UCSD-AML1 (cell line): Measurements from ENCODE around the gene PM20D1.
"Not testable (repeated sequence)": the region's sequence is repeated elsewhere in the genome, so short reads cannot be mapped to it uniquely, and the experiment has no call there.

Experiments
- DNase-seq: peaks from one replicate; lab custom pipeline; 2025; ENCODE audit not compliant: unreplicated experiment; lab: John Stamatoyannopoulos, UW

Gene PM20D1

DNA sequence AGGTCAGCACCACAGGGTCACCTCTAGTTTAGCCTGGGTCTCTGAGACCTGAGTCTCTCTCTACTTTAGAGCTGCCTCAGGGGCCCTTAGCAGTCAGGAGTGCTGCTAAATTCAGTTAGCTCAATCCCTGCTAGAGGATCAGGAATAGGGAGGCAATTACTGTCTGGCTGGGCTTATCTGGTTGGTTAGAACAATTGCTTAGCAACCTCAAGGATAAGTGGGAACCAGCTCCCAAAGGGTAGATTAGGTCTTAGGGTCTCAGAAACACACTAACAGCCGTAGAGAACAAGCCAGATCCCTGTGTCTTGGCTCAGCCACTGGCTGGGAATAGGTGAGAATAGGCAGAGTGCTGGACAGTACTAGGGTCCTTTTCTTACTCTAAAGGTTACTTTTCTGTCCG, 7.7 kb downstream of the PM20D1 start:
- DNase-seq = no peak

DNA sequence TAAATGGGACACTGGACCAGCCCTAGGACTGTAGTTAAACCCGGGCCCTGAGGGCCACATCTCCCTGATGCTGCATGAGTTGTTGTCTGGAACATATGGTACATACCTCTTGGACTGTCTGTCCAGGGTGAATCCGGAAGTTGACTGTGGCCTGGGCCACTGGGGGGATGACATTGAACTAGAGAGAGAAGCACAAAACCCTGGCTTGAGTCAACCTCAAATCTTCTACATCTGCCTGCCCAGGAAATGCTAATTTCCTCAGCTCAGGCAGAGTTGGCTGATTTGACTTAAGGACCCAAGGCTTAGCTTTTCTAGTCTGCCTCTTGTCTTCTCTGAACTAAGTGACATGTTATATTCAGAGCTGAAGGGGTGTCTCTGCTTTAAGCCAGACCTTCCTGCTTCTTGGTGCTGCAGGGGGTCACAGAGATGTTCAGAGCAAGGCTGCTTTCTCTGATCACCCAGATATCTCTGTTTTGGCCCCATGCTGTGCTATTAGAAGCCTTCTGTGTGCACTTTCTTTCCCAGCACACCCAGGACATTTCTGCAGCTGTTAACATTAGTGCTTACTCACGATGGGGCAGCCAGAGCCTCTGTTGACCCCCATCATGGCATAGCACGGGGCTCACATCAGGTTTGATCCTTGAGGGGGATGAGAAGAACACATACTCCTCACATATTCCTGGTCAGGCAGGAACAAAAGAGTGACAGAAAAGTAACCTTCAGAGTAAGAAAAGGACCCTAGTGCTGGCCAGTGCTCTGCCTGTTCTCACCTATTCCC, 9.6 kb downstream of the PM20D1 start:
- peak; percentile 39 for DNase-seq

DNA sequence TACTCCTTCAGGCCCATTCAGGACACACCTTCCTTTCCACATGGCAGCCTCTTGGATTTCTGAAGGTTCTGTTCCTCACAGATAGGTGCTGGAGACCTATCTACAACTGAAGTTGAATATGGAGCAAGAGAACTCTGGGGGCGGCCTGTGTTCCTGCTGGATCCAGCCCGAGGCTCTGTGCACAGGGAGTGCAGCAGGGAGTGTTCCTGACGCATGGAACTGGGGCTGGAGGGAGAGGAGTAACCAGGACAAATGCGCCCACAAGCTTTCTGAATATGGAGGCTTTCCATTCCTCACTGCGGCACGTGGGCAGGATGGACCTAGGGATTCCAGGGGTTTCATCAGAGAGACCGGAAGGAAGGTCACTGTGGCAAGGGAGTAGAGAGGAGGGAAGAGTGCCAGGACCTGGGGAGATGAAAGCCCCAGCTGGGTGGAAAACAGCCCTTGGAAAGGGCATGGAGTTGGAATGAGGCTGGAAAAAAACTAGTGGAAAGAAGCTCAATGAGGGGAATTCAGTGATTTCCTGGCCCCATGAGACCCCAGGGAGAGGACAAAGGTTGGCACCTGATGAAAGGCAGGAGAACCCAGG, 12.5 kb downstream of the PM20D1 start:
- no peak for DNase-seq

GRCh38 chr1:205834751-205835150, 15.2 kb downstream of the PM20D1 start:
- no peak for DNase-seq

- DNase-seq = no peak
These were observed 17.6 kb downstream of the PM20D1 start for GRCh38 chr1:205832326-205832751.

GRCh38 chr1:205827623-205828022, 22.3 kb downstream of the PM20D1 start:
- no peak for DNase-seq

DNA sequence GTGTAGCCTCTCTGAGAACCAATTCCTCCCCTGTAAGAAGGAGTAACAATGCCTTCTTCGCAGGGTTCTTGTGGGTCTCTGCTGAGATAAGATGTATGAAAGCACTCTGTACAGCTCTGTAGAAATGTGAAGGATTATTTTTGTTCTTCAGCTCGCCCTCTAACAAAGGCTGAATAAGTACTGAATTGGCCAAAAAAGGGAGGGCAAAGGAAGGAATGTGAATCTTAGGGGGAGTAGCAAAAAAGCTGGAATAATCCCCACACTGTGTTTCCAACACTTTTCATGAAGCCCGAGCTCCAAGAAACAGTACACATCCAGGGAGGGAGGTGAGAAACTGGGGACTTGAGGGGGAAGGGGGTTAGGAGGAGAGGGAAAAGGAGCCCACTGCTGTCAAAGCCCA, 22.9 kb downstream of the PM20D1 start:
- no peak for DNase-seq

DNA sequence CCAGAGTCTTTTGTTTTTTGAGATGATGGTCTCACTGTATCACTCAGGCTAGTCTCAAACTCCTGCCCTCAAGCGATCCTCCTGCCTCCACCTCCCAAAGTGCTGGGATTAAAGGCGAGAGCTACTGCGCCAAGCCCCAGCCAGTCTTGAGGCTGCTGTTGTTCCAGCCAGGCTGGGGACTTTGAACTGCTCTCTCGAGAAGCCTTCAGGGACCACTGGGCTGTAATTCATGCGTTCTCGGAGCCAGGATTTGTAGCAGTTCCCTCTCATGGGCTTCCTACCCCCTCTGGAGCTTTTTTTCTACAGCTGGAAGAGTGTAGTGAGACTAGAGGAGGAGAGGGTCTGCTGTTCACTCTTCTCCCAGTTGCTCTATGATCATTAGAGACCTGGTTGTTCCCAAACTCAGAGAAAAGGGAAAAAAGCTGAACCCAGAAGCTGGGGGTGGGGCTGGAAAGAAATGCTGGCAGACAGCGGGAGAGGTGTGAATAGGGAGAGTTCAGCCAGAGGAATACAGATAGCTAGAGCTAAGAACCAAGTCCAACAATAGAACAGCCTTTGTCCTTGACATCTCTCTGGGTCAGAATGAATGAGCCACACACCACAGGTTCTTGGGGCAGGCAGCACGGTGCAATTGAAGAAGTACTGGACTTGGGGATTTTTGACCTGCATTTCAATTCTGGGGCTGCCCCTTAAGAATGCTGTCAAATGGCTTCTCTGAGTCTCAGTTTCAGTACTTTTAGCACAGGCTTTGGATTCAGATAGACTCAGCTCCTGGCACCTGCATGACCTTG, 23.7 kb downstream of the PM20D1 start:
- DNase-seq = no peak

GRCh38 chr1:205824180-205824579, 25.8 kb downstream of the PM20D1 start:
- DNase-seq = no peak

GRCh38 chr1:205823260-205823659, 26.7 kb downstream of the PM20D1 start:
- DNase-seq = not testable (repeated sequence)

DNA sequence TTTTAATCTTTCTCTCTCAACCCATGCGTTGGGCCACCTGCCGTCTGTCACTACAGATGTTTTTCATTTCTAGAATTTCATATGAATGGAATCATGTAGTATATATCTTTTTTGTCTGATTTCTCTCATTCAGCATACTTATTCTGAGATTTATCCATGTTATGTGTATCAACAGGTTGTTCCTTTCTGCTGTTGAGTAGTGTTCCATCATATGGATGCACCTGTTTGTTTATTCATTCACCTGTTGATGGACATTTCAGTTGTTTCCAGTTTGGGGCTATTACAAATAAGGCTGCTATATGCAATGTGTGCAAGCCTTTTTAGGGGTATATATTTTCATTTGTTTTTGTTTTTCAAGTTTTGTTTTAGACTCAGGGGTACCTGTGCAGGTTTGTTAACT, 27.5 kb downstream of the PM20D1 start:
- DNase-seq = no peak

- DNase-seq = no peak
These were observed 31.9 kb downstream of the PM20D1 start for GRCh38 chr1:205817988-205818387.

GRCh38 chr1:205817364-205817763, 32.6 kb downstream of the PM20D1 start:
- DNase-seq = no peak

DNA sequence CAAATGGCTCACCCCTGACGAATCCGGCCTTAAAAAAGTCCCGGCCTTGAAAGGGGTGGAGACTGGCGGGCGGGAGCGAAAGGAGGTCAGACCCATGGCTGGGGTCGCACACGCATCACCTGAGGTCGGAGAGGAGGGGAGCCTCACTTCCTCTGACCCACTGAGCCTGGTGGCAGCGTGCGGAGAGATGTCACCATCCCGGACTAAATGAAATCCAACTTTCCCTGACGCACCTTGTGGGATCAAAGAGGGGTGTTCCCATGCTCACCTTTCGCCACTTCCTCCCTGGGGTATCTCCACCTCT, 36.2 kb downstream of the PM20D1 start:
- DNase-seq = no peak

GRCh38 chr1:205812878-205813754, 36.8 kb downstream of the PM20D1 start, which contains the start of gene SLC41A1:
Gene SLC41A1 (minus strand): TSS chr1:205813198. CDS start chr1:205810441, 2,757 bp downstream.
- DNase-seq = peak; percentile 93

GRCh38 chr1:205812271-205812877, 37.6 kb downstream of the PM20D1 start:
- peak; percentile 48 for DNase-seq

- no peak for DNase-seq
These were observed 38.3 kb downstream of the PM20D1 start for GRCh38 chr1:205811660-205812059.

- DNase-seq = no peak
These were observed 39.3 kb downstream of the PM20D1 start for GRCh38 chr1:205810448-205811157.

GRCh38 chr1:205809942-205810345, 40.0 kb downstream of the PM20D1 start:
- DNase-seq = no peak

DNA sequence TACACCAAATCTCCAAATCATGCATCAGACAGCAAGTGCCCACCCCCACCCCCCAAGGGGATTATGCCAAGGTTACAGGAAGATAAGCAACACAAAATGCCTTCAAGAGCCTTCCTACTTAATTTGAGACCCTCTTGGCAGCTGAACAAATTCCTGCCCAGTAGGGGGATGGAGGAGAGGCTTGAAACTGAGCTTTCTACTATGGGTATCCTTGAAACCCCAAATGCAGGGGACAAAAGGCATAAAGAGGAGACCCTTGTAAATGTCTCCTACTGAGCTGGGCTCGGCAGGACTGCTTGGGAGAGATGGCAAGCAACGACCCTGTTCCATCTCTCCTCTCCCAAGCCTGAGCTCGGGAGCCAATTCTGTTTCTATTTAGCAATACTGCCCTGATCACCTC, 40.5 kb downstream of the PM20D1 start:
- no peak for DNase-seq
